Activated T-helper 1 cell treated with anti-CD3 and anti-CD28 coated beads, Interleukin-2, amount 50 U/mL, for 16 hours (primary cell): Measurements from ENCODE around the gene ROBO3.
A peak's percentile ranks its signal among the peaks of the same experiment; 100 is the strongest.

ENCODE experiments used
- DNase-seq, 2 donors: peaks; one replicate each; pipeline ENCODE4 v3.0.0-alpha.2; 2020; ENCODE audit warnings: low read depth in 1 of 2, low spot score in 1 of 2

The ROBO3 gene

GRCh38 chr11:124917115-124917637, 51.9 kb downstream of the ROBO3 start:
- DNase-seq = no peak

DNA sequence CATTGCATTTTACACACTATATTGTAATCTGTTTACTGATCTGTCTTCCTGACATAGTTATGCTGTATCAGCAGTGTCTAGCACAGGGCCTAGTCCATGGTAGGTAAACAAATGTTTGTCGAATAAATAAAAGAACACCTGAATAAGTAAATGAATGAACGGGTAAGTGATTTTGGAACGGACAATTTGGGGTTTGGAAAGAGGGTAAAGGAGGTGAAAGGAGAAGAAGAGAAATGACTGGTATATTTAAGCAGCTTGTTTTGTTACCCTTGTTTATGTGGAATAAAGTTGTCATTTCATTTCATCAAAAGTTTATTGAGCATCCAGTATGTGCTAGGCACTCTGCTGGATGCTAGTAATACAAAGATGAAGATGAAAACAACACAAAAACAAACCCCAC, 53.7 kb downstream of the ROBO3 start, which contains the start of gene HEPN1:
TSS of gene HEPN1 (plus strand) at position 301 of the 400 bp plus-strand sequence.
- no peak for DNase-seq

DNA sequence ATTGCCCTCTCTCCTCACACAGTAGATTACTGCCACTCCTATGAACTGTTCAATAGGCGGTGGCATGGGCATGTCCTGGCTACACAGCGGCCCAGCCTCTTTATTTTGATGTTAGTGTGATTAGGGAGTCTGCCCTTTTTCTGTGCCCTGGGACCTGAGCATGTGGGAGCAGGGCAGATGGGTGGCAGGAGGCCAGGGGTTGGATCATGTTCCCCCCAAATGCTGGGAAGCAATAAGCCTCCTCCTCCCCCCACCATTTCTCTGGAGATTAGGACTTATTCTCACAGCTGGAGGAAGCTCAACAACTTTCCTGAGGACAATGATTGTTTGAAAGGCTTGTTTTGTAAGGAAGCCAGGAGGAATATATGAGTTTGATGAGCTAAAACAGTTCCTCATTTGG, 54.7 kb downstream of the ROBO3 start:
- no peak for DNase-seq

- DNase-seq = no peak
Measured at GRCh38 chr11:124920356-124920755, 55.1 kb downstream of the ROBO3 start.

- DNase-seq = peak; percentile 21 to 60
Measured at GRCh38 chr11:124920870-124921609, 55.8 kb downstream of the ROBO3 start.

GRCh38 chr11:124922831-124923230, 57.6 kb downstream of the ROBO3 start:
- DNase-seq = no peak

DNA sequence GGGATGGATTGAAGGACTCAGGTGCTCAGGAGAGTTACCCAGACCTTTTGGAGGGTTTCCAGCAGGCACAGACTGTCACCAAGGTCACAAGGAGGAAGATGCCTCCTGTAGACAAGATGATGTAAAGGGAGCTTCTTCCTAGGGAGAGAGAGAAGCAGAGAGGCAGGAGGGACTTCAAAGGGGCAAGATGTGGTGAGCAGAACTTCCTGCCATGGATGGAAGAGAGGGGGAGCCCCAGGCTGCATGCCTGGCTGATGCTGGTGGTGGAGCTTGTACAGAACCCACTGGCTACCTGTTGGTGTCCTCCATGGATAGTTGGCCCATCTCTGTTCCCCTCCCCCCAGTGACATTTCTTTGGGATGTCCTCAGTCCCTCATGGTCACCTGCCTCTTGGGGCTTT, 58.1 kb downstream of the ROBO3 start:
- DNase-seq = no peak

DNA sequence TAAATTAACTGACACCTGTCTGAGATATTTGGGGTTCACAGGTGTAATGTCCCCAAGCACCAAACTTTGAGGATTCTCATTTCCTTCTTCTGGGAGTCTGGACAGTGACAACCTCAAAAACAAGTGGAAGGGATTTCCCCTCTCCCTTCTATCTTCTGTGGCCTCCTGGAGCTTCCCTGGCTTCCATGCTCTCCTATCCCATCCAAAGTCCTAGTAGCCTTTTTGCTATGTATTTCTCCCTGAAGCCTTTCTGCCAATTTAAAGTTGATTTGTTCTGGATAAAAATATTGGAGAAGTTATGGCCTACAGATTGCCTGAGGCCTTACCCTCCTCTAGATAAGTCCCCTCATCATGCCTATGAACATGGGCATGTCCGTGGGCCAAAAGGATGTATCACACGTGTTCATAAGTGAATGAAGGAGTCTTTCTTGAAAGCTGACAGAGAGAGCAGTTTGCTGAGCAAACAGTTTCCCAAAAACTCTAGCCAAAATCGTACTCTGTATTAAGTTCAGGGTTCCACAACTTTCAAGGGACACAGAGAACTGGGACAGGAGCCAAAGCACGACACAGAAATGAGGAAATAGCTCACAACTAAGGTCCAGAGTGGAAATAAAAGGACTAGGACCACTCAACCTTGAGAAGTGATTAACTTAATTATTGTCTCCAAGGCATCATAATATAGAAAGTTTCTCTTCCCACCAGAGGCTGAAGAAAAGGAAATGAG, 63.9 kb downstream of the ROBO3 start:
- DNase-seq = no peak

DNA sequence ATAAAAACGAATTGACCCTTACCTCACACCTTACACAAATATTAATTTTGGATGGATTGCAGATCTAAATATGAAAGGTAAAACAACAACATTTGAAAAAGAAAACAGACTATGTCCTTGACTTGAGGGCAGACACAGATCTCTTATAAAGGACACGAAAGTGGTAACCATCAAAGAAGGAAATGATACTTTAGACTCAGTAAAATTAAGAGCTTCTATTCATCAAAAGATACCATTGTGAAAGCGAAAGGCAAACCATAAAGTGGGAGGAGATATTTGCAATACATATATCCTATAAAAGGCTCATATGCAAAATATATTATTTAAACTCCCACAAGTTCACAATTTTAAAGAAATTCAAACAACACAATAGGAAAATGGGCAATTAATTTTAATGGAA, 65.6 kb downstream of the ROBO3 start:
- no peak for DNase-seq
